ENCODE results near the gene CDC37.
"Not testable (repeated sequence)": the region's sequence is repeated elsewhere in the genome, so short reads cannot be mapped to it uniquely, and the experiment has no call there.

DNA sequence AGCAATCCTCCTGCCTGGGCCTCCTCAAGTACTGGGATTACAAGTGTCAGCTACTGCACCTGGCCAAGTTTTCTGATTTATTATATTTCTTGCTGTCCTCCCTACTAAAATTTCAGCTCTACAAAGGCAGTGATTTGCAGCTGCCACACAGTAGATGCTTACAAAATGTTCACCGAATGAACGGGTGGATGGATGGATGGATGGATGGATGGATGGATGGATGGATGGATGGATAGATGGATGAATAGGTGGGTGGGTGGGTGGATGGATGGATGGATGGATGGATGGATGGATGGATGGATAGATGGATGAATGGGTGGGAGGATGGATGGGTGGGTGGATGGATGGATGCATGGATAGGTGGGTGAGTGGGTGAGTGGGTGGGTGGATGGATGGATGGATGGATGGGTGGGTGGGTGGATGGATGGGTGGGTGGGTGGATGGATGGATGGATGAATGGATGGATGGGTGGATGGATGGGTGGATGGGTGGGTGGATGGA lies 26.2 kb downstream of the CDC37 start:
- not testable (repeated sequence) for TF ChIP-seq EGR1 (IDR thresholded peaks at IDR 0.05; ENCODE audit: low read depth); SRF (IDR thresholded peaks at IDR 0.05; ENCODE audit: low read depth); RAD21 (IDR thresholded peaks at IDR 0.05; ENCODE audit: low read depth); POLR2A (IDR thresholded peaks at IDR 0.05; ENCODE audit: borderline replicate concordance, extremely low read depth, insufficient read depth, insufficient read length); EZH2 (IDR thresholded peaks at IDR 0.05); POLR2AphosphoS5 (IDR thresholded peaks at IDR 0.05; ENCODE audit: low read depth, low read length); ZNF274 (IDR thresholded peaks at IDR 0.05; ENCODE audit: low read depth, low read length)
- TF ChIP-seq, protein P1, sequence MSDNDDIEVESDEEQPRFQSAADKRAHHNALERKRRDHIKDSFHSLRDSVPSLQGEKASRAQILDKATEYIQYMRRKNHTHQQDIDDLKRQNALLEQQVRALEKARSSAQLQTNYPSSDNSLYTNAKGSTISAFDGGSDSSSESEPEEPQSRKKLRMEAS (IDR thresholded peaks at IDR 0.05): not testable (repeated sequence)
- TF ChIP-seq, protein P2, sequence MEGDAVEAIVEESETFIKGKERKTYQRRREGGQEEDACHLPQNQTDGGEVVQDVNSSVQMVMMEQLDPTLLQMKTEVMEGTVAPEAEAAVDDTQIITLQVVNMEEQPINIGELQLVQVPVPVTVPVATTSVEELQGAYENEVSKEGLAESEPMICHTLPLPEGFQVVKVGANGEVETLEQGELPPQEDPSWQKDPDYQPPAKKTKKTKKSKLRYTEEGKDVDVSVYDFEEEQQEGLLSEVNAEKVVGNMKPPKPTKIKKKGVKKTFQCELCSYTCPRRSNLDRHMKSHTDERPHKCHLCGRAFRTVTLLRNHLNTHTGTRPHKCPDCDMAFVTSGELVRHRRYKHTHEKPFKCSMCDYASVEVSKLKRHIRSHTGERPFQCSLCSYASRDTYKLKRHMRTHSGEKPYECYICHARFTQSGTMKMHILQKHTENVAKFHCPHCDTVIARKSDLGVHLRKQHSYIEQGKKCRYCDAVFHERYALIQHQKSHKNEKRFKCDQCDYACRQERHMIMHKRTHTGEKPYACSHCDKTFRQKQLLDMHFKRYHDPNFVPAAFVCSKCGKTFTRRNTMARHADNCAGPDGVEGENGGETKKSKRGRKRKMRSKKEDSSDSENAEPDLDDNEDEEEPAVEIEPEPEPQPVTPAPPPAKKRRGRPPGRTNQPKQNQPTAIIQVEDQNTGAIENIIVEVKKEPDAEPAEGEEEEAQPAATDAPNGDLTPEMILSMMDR (IDR thresholded peaks at IDR 0.05 in 2 of 3, conservative IDR thresholded peaks at IDR 0.05 in 1 of 3; ENCODE audit: borderline replicate concordance in 1 of 3, insufficient read depth in 1 of 3, low read depth in 2 of 3, low read length in 2 of 3): not testable (repeated sequence)
